Mesenchymal stem cell (in vitro differentiated cells and primary cell): ENCODE measurements around the gene ITGA5.

ENCODE experiments used
- DNase-seq: peaks from one replicate; pipeline ENCODE4 v3.0.0-alpha.2; 2013
- H2AFZ ChIP-seq: one replicate; pipeline ENCODE4 v1.6.1; 2013; ENCODE audit warnings: low read depth, mild to moderate bottlenecking, control low read depth, inconsistent platforms, low read length, moderate library complexity
- H2AK5ac ChIP-seq: 2 replicates; pipeline ENCODE4 v1.6.1; 2013; ENCODE audit warnings: low read length, moderate library complexity, mild to moderate bottlenecking, inconsistent platforms; ENCODE audit not compliant: severe bottlenecking
- H2BK120ac ChIP-seq: one replicate; pipeline ENCODE4 v1.6.1; 2013; ENCODE audit warnings: low read depth, mild to moderate bottlenecking, inconsistent platforms, low read length, moderate library complexity
- H2BK12ac ChIP-seq, 2 experiments: one replicate each; pipeline ENCODE4 v1.6.1; 2013; ENCODE audit warnings: inconsistent platforms in 2 of 2, low read length in 2 of 2, mild to moderate bottlenecking in 2 of 2, moderate library complexity in 2 of 2, control low read depth in 1 of 2
- H2BK15ac ChIP-seq: one replicate; pipeline ENCODE4 v1.6.1; 2013; ENCODE audit warnings: mild to moderate bottlenecking, low read depth, inconsistent platforms; ENCODE audit not compliant: poor library complexity, severe bottlenecking
- H2BK5ac ChIP-seq: 2 replicates; pipeline ENCODE4 v1.6.1; 2013; ENCODE audit warnings: low read depth, mild to moderate bottlenecking, low read length, control low read depth, inconsistent platforms; ENCODE audit not compliant: poor library complexity, severe bottlenecking
- H3K14ac ChIP-seq, 2 experiments: one replicate each; pipeline ENCODE4 v1.6.1; 2013; ENCODE audit warnings: inconsistent platforms in 2 of 2, low read length in 2 of 2, control low read depth in 1 of 2, mild to moderate bottlenecking in 1 of 2, moderate library complexity in 1 of 2
- H3K18ac ChIP-seq, 2 experiments: one replicate each; pipeline ENCODE4 v1.6.1; 2013; ENCODE audit warnings: inconsistent platforms in 2 of 2, low read length in 2 of 2, control low read depth in 1 of 2, low read depth in 1 of 2, mild to moderate bottlenecking in 1 of 2
- H3K23ac ChIP-seq, 2 experiments: one replicate each; pipeline ENCODE4 v1.6.1; 2013; ENCODE audit warnings: inconsistent platforms in 2 of 2, low read length in 2 of 2, mild to moderate bottlenecking in 2 of 2, moderate library complexity in 2 of 2, control low read depth in 1 of 2
- H3K27ac ChIP-seq: 2 replicates; pipeline ENCODE4 v1.5.1; 2013; ENCODE audit warnings: mild to moderate bottlenecking, moderate library complexity, low read length, control low read depth, inconsistent platforms; ENCODE audit not compliant: poor library complexity, severe bottlenecking
- H3K27me3 ChIP-seq, 2 experiments: 2 replicates each; pipeline versions ENCODE4 v1.6.1 to v1.7.0; 2013; ENCODE audit warnings: low read length in 2 of 2, mild to moderate bottlenecking in 2 of 2, moderate library complexity in 2 of 2, control low read depth in 1 of 2, inconsistent platforms in 1 of 2; ENCODE audit not compliant: control insufficient read depth in 1 of 2, insufficient read depth in 1 of 2
- H3K36me3 ChIP-seq, 2 experiments: 2 replicates each; pipeline versions ENCODE4 v1.6.1 to v1.7.0; 2013; ENCODE audit warnings: low read length in 2 of 2, control low read depth in 1 of 2, inconsistent platforms in 1 of 2, low read depth in 1 of 2, mild to moderate bottlenecking in 1 of 2; ENCODE audit not compliant: insufficient read depth in 2 of 2, control insufficient read depth in 1 of 2
- H3K4ac ChIP-seq, 2 experiments: one replicate each; pipeline ENCODE4 v1.6.1; 2013; ENCODE audit warnings: inconsistent platforms in 2 of 2, low read length in 2 of 2, mild to moderate bottlenecking in 2 of 2, moderate library complexity in 2 of 2, control low read depth in 1 of 2, low read depth in 1 of 2
- H3K4me1 ChIP-seq: 2 replicates; pipeline ENCODE4 v1.6.1; 2013; ENCODE audit warnings: low read depth, low read length, control low read depth; ENCODE audit not compliant: control insufficient read depth, insufficient read depth
- H3K4me2 ChIP-seq: 2 replicates; pipeline ENCODE4 v1.6.1; 2013; ENCODE audit warnings: low read length, mild to moderate bottlenecking, inconsistent platforms; ENCODE audit not compliant: poor library complexity, severe bottlenecking
- H3K4me3 ChIP-seq, 2 experiments: 2 replicates each; pipeline versions ENCODE4 v1.5.1 to v1.7.0; 2013; ENCODE audit warnings: low read length in 2 of 2, mild to moderate bottlenecking in 2 of 2, control low read depth in 1 of 2, low read depth in 1 of 2; ENCODE audit not compliant: insufficient read depth in 1 of 2
- H3K79me1 ChIP-seq: replicated peaks from 2 replicates; pipeline ENCODE4 v1.6.1; 2013; ENCODE audit warnings: mild to moderate bottlenecking, control low read depth, low read length, inconsistent platforms; ENCODE audit not compliant: poor library complexity, severe bottlenecking
- H3K9ac ChIP-seq: 2 replicates; pipeline ENCODE4 v1.7.0; 2013; ENCODE audit warnings: mild to moderate bottlenecking, low read length, moderate library complexity
- H3K9me3 ChIP-seq: 2 replicates; pipeline ENCODE4 v1.7.0; 2013; ENCODE audit warnings: mild to moderate bottlenecking, low read length; ENCODE audit not compliant: control insufficient read depth
- H4K8ac ChIP-seq: one replicate; pipeline ENCODE4 v1.6.1; 2013; ENCODE audit warnings: inconsistent platforms, mild to moderate bottlenecking, low read length, moderate library complexity
- H4K91ac ChIP-seq: one replicate; pipeline ENCODE4 v1.6.1; 2013; ENCODE audit warnings: mild to moderate bottlenecking, low read length, inconsistent platforms
- WGBS: methylation state at CpG from one replicate; pipeline ENCODE4 v1.1.7; 2013; ENCODE audit warnings: mixed read lengths; 5-methylcytosine and 5-hydroxymethylcytosine counted together

Gene ITGA5

DNA sequence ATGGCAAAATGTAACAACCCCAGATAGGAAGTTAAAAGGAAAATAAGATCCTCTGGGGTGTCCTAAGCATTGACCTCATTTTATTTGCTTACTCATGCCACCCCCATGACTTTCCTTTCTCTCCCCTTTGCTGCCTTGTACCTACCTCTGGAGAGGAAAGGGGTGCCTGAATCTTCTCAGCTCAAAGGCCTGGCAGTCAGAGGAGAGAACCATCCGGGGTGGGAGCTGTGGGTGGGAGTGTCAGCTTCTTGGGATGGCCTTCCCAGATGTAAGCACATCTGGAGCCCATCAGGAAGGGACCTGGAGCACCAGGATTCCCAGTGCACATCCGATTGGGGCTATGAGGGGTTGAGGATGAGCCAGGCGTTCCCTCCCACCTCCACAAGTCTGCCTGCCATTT, 5.2 kb upstream of the ITGA5 start:
- no peak overlapping the region for H2BK15ac ChIP-seq
- WGBS: 63% methylated on average over 3 of the region's 3 CpGs
- H3K14ac ChIP-seq: no peak overlapping the region
- no peak for DNase-seq
- H3K18ac ChIP-seq: no peak overlapping the region
- H4K91ac ChIP-seq: no peak overlapping the region
- H3K23ac ChIP-seq: no peak overlapping the region
- no peaks in the 10 kb centered on the region for H3K36me3 ChIP-seq
- H3K27ac ChIP-seq: no peak overlapping the region
- no peak overlapping the region for H3K4me2 ChIP-seq
- no peaks in the 10 kb centered on the region for H3K9me3 ChIP-seq
- H2BK120ac ChIP-seq: no peak overlapping the region
- no peaks in the 10 kb centered on the region for H3K79me1 ChIP-seq
- no peak overlapping the region for H4K8ac ChIP-seq
- no peak overlapping the region for H2BK12ac ChIP-seq
- peaks cover 9% of the 10 kb centered on the region for H3K4me1 ChIP-seq
- peaks cover 0 to 52% of the 10 kb centered on the region in 2 experiments for H3K27me3 ChIP-seq
- no peak overlapping the region for H2AK5ac ChIP-seq
- no peak overlapping the region for H3K4ac ChIP-seq
- no peak overlapping the region for H2AFZ ChIP-seq
- no peak overlapping the region for H3K9ac ChIP-seq
- H3K4me3 ChIP-seq: no peak overlapping the region
- no peak overlapping the region for H2BK5ac ChIP-seq

DNA sequence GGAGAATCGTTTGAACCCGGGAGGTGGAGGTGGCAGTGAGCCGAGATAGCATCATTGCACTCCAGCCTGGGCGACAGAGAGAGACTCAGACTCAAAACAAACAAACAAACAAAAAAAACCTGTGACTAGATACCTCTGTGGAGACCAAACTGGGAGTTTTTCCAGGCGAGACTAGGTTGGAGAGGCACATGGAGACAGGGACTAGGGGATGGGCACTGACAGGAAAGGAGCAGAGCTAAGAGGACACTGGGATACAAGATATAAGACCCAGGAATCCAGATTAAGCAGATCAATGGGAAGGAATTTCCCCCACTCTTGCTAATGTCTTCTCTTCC, 4.7 kb upstream of the ITGA5 start:
- Histone ChIP-seq H2BK12ac (no peak overlapping the region), H3K36me3 (no peaks in the 10 kb centered on the region), H3K4me1 (peaks cover 9% of the 10 kb centered on the region), H2BK15ac (no peak overlapping the region), H3K23ac (no peak overlapping the region), H2AFZ (no peak overlapping the region), H3K14ac (no peak overlapping the region), H2AK5ac (no peak overlapping the region), H3K18ac (no peak overlapping the region), H2BK120ac (no peak overlapping the region), H3K4ac (no peak overlapping the region), H3K27ac (no peak overlapping the region), H4K8ac (no peak overlapping the region), H4K91ac (no peak overlapping the region), H3K9me3 (no peaks in the 10 kb centered on the region), H2BK5ac (no peak overlapping the region), H3K9ac (peak overlapping the region; percentile 48), H3K4me3 (no peak overlapping the region), H3K4me2 (no peak overlapping the region), H3K27me3 (peaks cover 0 to 52% of the 10 kb centered on the region in 2 experiments), H3K79me1 (no peaks in the 10 kb centered on the region)
- no peak for DNase-seq
- WGBS: 41% methylated on average over 3 of the region's 5 CpGs

DNA sequence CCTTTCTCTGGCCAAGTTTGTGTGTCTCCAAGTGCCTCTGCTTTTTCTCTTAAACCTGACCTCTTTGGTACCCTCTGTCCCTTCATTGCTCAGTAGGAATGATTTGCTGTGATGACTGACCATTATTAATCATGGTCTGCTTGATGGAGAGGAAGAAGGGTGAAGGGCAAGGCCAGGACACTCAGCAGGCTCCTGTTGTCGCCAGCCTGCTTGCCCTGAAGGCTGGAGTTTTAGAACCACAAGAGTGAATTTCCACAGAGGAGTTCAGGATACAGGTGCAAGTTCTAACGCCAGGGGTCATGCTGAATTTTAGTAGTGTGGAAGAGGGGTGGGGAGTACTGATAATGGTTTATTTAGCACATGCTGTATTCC, 2.8 kb upstream of the ITGA5 start:
- no peak overlapping the region for H2AFZ ChIP-seq
- DNase-seq: peak; percentile 32
- WGBS: 37% methylated on average over 2 of the region's 2 CpGs
- H3K4ac ChIP-seq: no peak overlapping the region
- H3K4me1 ChIP-seq: peaks cover 12% of the 10 kb centered on the region
- peak overlapping the region in 1 of 2 experiments; percentile 43 for H3K18ac ChIP-seq
- no peak overlapping the region for H3K23ac ChIP-seq
- no peaks in the 10 kb centered on the region for H3K9me3 ChIP-seq
- H4K91ac ChIP-seq: peak overlapping the region; percentile 11
- H3K9ac ChIP-seq: no peak overlapping the region
- no peak overlapping the region for H2BK5ac ChIP-seq
- H2BK12ac ChIP-seq: peak overlapping the region; percentile 85 to 93
- no peak overlapping the region for H2BK120ac ChIP-seq
- H3K4me2 ChIP-seq: no peak overlapping the region
- no peak overlapping the region for H2AK5ac ChIP-seq
- no peak overlapping the region for H3K27ac ChIP-seq
- H2BK15ac ChIP-seq: no peak overlapping the region
- H3K4me3 ChIP-seq: no peak overlapping the region
- no peak overlapping the region for H4K8ac ChIP-seq
- no peaks in the 10 kb centered on the region for H3K36me3 ChIP-seq
- no peak overlapping the region for H3K14ac ChIP-seq
- H3K79me1 ChIP-seq: no peaks in the 10 kb centered on the region
- H3K27me3 ChIP-seq: peaks cover 0 to 35% of the 10 kb centered on the region in 2 experiments

- H2BK12ac ChIP-seq: peak overlapping the region; percentile 64 to 95
- H3K36me3 ChIP-seq: no peaks in the 10 kb centered on the region
- H2BK120ac ChIP-seq: peak overlapping the region; percentile 73
- H3K4ac ChIP-seq: peak overlapping the region in 1 of 2 experiments; percentile 64
- DNase-seq: peak; percentile 30
- H4K91ac ChIP-seq: peak overlapping the region; percentile 78
- no peak overlapping the region for H3K4me3 ChIP-seq
- H3K4me1 ChIP-seq: peaks cover 13% of the 10 kb centered on the region
- no peak overlapping the region for H3K14ac ChIP-seq
- WGBS: 27% methylated on average over 3 of the region's 4 CpGs
- no peaks in the 10 kb centered on the region for H3K9me3 ChIP-seq
- H3K9ac ChIP-seq: peak overlapping the region; percentile 97
- peak overlapping the region; percentile 77 for H4K8ac ChIP-seq
- H2AFZ ChIP-seq: no peak overlapping the region
- H3K27me3 ChIP-seq: peaks cover 0 to 30% of the 10 kb centered on the region in 2 experiments
- H3K23ac ChIP-seq: no peak overlapping the region
- H2AK5ac ChIP-seq: no peak overlapping the region
- H2BK5ac ChIP-seq: no peak overlapping the region
- H3K27ac ChIP-seq: no peak overlapping the region
- H3K18ac ChIP-seq: peak overlapping the region; percentile 40 to 95
- H2BK15ac ChIP-seq: peak overlapping the region; percentile 90
- no peaks in the 10 kb centered on the region for H3K79me1 ChIP-seq
- H3K4me2 ChIP-seq: no peak overlapping the region
Observed at GRCh38 chr12:54421175-54421878, 2.3 kb upstream of the ITGA5 start.
